Measurements from ENCODE around the gene BICD1.

DNA sequence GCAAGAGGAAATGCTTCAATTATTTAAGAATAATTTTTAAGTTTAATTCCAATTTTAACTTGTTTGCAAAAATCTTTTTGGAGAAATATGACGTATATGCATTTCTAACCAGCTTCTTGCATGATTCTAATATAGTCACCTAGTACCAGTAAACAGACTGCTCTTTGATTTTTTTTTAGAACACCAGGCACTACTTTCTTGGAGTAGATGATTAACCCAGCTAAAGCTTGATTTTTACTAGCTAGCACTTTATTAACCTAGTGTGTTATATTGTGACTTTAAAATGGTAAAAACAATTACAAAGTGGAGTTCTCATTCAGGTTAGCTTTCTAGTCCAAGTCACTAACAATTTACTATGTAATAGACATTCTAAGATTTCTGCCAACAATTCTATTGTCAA is 260.1 kb downstream of the BICD1 start:
- TF ChIP-seq YY1 (IDR thresholded peaks at IDR 0.05; ENCODE audit: insufficient read depth, insufficient read length): no peak
- TF ChIP-seq SUZ12 (IDR thresholded peaks at IDR 0.05; ENCODE audit: extremely low read depth, insufficient read depth, insufficient read length): no peak

Measured in NT2/D1 (cell line).